Lower leg skin (tissue), 3 donors: ENCODE measurements around the gene GHITM.

Experiments used
- POLR2A ChIP-seq, 2 donors: fragments of 450-650 bp; IDR thresholded peaks; one replicate each; pipeline ENCODE4 v1.6.1; 2016 to 2017; ENCODE audit warnings: antibody characterized with exemption in 2 of 2, mild to moderate bottlenecking in 1 of 2, moderate library complexity in 1 of 2
- TF ChIP-seq, protein P1 (sequence below), 3 donors: fragments of 450-650 bp; IDR thresholded peaks; one replicate each; pipeline ENCODE4 v1.5.1; 2016; ENCODE audit warnings: antibody characterized with exemption in 3 of 3, mild to moderate bottlenecking in 3 of 3, moderate library complexity in 2 of 3

- TF ChIP-seq, protein P1, sequence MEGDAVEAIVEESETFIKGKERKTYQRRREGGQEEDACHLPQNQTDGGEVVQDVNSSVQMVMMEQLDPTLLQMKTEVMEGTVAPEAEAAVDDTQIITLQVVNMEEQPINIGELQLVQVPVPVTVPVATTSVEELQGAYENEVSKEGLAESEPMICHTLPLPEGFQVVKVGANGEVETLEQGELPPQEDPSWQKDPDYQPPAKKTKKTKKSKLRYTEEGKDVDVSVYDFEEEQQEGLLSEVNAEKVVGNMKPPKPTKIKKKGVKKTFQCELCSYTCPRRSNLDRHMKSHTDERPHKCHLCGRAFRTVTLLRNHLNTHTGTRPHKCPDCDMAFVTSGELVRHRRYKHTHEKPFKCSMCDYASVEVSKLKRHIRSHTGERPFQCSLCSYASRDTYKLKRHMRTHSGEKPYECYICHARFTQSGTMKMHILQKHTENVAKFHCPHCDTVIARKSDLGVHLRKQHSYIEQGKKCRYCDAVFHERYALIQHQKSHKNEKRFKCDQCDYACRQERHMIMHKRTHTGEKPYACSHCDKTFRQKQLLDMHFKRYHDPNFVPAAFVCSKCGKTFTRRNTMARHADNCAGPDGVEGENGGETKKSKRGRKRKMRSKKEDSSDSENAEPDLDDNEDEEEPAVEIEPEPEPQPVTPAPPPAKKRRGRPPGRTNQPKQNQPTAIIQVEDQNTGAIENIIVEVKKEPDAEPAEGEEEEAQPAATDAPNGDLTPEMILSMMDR (IDR thresholded peaks at IDR 0.05), result no peak
- TF ChIP-seq POLR2A (IDR thresholded peaks at IDR 0.05), result no peak
These were observed 55.9 kb downstream of the GHITM start for GRCh38 chr10:84195044-84195830.
